HG03469 (cell line): ENCODE measurements around the gene GALNTL6.
"Not testable (repeated sequence)": the region's sequence is repeated elsewhere in the genome, so short reads cannot be mapped to it uniquely, and the experiment has no call there.

Experiments used
- ATAC-seq: cut with Tn5 transposase; IDR thresholded peaks from one replicate; pipeline ENCODE4 v1.9.1; 2021; ENCODE audit warnings: mild to moderate bottlenecking, moderate library complexity, moderate number of reproducible peaks; ENCODE audit not compliant: unreplicated experiment

Gene GALNTL6

DNA sequence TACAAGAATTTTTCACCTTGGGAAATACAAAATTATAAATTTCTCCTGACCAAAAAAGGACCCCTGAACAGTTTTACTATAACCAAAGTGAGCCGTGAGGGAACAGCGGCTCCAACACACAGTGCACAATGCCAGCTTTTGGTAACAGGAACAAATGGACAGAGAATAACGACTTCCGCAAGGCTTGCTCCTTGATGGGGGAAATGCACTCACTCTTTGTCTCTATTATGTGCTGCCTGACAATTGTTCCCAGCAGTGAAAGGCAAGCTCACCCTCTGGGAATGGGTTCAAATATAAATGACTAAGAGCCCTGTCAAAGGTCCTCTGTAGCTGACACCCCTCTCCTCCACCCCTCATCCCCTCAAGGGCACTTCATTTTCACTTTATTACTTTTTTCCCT, 1029.6 kb downstream of the GALNTL6 start:
- no peak for ATAC-seq

DNA sequence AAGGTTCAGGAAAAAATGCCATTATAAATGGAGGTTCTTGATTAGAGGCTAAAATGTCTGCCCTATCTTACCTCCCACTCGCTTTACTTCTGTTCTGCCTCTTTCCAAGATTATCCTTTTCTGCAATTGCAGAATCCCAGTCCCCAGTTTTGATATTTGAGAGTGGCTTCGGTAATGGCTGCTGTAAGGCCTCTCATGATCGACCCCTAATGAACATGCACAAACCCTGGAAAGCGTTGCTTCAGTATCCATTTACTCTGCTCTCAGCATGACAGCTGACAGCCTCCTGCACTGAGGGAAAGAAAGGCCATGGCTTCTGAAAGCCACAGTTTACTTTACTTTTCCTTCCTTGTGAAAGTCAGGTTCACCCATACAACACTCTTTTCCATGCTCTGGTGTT, 1030.0 kb downstream of the GALNTL6 start:
- no peak for ATAC-seq

DNA sequence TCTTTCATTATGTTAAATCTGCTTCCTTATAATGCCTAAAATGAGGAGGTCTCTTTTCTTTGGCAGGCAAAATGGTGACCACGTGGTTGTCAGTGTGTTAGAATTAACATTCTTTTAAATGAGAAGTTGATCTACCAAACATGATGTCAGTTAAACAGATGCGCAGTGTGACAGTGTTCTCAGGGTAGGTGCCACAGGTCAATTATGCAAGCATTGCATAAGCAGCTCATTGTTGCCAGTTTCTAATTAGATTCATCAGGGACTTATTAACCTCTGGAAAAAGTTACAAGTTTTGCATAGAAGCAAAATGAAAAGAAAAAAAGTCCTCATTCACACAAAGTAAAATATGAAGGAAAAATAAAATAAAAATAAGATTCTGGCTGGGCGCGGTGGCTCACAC, 1031.4 kb downstream of the GALNTL6 start:
- ATAC-seq, result no peak

DNA sequence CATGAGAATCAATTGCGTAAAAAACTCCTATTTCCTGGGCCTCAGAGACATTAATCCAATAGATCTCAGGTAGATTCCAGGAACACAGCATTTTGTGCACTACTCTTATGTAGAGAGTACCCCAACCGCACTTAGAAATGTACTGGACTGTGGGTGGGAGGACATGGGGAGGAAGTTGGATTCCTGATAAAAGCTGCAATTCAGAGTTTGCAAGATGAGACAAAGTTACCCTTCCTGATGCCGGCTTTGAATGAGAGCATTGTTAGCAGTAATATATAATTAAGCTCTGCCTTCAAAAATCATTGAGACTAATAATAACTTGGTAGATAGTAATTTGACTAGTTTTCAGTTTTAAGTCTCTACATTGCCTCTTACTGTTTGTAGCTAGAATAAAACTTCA, 1032.1 kb downstream of the GALNTL6 start:
- no peak for ATAC-seq

DNA sequence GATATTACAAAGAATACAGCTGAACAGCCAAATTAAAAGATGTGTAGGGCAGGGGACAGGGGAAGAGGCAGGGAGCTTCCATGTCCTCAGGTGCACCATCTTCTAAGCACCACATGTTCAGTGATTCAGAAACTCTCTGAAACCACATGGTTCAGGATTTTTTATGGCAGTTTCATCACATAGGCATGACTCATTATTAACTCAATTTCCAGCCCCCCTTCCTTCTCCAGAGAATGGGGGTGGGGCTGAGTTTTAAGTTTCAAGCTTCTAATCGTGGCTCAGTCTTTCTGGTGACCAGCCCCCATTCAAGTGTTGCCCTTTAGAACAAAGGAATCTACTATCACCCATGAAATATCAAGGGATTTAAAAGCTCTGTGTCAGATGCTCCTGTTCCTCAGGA, 1037.6 kb downstream of the GALNTL6 start:
- ATAC-seq, result no peak

DNA sequence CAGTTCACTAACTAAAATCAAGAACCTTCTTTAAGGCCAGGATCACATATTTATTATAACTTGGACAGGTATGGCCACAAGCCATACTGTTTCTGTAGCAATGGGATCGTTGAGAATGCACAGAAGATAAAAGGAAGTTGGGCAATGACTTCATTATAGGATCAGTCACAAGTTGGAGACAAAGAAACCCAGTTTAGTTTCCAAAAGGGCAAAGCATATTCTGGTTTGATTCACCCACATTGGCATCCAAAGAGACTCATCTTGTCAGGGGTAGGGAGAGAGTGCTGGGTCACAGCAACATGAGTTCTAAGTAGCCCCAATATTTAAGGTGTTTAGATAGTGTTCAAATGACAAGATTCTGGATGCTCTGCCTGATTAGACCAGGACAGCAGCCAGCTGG, 1038.3 kb downstream of the GALNTL6 start:
- no peak for ATAC-seq

DNA sequence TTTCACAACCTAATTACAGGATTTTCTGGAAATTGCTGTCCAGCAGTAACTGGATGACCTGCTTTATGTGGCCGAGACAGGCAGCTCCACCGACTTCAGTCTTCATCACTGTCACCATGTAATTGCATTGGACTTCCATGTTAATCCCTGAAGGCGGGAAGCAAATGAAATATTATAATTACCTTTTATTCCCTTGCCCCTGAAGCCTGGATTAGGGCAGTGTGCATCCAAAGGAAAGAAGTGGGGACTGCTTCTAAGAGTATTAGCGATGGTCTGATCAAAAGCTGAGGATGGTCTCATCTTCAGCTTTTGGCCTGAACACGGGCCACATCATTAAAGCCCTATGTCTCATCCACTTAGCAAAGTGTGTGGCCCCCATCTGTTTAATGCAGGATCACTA, 1043.8 kb downstream of the GALNTL6 start:
- ATAC-seq, result no peak

DNA sequence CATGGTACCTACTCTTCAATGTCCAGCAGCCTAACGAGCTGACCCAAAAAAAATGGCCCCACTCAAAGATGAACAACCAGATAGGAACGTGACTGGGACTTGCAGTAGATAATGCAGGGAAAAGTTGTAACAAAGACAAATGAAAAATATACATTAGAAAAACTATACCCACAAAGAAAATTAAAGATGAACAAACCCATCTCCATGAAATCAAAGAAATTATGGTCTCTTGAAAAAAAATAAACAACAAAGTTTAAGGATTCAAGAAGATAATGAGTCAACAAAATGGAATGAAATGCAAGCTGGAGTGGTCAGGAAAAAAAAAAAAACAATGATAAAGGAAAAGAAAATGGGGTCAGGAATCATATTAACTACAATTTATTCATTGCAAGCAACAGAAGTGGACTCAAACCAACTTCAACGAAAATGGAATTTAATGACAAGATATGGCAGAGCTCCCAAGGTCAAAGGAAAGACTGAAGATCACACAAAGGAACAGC, 1045.6 kb downstream of the GALNTL6 start:
- ATAC-seq, result no peak

DNA sequence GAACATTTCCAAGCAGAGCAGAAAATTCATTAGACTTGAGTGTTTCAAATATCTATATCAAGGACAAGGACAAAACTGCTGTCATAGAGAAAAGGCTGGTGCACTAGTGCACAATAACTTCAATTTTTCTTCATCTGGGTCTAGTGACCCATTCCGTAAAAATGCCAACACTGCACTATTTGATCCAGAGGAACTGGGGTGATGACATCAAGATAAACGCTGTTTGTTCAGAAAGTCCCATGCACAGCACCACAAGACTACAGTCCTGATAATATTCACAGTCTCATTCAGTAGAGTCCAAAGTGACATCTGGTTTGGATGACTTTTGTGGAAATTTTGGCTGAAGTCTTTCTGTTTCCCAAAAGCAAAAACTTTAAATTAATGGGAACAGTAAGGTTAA, 1051.9 kb downstream of the GALNTL6 start:
- no peak for ATAC-seq

DNA sequence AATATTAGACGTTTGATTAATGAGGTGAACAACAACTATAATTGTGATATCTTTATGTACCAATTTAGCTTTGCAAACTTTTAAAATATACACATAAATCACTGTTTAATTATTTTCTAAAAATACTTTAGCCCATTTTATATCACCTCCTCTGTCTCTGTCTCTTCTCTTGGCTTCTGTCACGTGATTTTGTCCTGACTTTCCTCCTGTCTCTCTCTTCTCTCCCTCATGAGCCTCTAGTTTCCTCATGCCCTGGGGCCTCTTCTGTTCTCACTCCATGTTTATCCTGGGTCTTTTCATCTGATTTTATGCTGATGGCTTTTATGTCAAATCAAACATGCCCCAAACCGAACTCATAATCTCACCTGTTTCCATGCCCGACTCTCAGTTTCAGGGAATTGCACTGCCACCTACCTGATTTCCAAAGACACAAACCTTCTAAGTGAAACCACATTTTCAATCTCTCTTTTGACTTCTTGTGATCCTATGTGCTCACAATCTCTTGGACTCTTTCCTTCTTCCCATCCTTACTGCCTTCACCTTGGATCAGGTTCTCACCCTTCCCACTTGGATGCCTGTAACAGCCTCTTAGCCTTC, 1052.4 kb downstream of the GALNTL6 start:
- ATAC-seq, result no peak

DNA sequence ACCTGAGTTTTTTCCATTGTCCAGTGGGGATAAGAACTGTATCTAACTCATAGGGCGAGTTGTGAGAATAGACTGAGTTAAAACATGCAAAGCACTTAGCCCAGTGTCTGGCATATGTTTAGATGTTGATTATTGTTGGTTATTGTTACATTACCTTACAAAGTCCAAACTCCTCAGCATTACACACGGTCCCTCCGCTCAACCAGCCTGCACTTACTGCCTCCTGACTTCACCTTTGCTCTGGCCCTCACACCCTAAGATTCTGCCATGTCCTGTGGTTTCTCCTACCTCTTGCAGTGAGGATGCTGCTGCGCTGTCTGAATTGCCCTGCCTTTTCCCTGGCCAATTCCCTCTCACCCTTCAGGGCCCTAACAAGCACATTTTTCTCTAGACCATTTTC, 1053.2 kb downstream of the GALNTL6 start:
- ATAC-seq, result no peak

DNA sequence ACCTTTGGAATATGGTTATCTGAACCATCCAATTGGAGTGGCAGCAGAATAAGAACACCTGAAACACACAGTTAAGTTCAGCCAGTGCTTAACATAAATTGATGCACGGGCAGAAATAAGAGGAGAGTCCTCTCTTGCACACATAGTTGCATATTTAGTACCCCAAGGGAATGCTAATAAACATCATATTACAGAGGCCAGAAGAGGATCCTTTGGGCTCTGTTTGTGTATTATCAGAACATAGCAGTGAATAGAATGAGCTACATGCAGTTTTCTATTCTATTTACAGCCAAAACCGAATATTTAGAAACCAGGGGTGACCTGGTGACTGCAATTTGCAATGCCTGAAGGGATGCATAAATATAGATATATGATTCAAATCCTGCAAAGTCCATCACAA, 1054.6 kb downstream of the GALNTL6 start:
- ATAC-seq, result no peak

DNA sequence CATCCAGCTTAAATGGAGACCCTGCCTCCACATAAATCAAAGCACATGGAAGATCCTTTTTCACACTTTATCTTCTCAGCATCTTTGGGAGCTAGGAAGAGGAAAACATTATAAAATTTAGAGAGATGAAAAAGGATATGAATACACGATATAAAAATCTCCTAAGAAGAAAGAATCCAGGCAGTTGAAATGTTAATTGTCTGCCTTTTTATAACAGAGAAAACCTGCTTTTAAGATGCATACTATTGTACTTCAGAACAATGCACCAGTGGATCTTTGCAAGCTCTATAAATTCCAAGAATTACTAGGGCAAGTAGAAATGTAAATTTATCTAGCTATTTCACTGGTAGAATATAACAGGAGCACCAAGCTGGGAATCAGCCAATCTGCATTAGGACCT, 1055.1 kb downstream of the GALNTL6 start:
- ATAC-seq, result no peak

DNA sequence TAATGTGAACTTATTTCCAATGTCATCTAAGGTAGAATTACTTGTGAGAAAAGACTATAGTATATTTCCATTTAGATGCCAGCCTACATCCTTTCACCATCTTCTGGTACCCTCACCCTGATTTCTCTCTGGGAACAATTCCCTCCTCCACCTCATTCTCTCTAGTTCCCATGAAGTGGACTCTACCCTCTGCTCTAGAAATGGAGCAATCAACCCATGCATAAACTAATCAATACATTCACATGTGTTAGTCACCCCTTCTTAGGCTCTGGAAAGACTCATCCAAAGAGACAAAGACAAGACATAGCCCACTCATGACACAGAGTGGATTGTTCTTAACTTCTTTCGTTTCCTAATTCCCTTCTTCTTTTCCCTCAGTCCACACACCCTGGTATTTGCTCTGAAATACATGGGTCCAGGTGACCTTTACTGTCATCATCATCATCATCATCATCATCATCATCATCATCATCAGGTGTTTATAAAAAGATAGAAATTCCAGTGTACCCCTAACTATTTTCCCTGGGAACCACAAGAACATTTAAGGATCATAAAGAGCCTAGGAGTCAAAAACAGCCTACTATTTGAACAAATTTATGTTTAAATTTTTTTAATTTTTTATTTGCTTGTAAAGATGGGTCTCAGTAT, 1056.5 kb downstream of the GALNTL6 start:
- ATAC-seq, result no peak

DNA sequence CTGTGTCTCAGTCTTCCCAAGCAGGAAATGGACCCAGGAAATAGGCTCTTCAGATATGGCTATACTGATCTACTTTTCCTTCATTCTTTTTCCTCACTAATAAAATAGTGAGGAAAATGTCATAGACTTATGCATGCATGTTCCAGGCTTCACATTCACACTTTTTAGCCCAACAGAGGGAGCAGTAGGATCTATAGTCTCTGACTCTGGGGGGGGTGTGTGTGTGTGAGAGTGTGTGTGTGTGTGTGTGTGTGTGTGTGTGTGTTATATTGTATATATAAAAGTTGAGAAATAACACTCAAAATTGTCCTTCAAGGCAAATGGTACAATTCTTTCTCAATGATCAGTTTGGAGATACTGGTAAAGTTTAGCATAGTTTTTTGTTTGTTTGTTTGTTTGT, 1058.2 kb downstream of the GALNTL6 start:
- no peak for ATAC-seq

DNA sequence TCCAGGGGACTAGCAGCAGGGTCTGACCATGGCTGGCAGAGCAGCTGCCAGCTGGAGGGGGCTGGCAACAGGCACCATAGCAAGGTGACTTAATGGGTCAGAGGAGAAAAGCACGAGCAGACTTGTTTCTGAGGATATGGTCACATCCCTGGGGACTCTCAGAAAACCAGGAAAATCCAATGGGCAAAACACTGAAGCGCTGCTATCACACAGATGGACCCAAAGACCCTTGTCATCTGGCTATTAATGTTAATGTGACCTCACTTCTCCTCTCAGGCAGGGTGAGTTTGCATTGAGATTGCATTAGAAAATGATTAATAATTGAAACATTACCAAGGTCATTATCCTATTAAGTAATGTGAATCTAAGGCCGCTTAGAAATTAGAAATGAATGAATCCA, 1061.7 kb downstream of the GALNTL6 start:
- no peak for ATAC-seq

DNA sequence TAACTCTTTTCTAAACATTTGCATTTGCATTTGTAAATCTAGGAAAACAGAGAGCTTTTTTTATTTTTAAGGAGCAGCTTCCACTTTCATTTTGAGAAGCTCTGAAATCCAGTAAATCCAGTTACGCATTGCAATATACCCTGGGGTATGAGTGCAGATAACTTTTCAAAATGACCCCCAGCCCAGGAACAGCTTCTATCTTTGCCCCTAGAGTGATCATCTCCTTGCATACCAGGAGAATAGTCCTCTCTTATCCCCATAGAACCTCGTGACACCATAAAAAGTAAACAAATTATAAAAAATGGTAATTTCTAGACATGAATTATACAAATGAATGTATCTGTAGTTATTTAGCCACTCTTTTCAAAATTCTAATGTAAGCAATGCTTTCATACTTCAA, 1063.2 kb downstream of the GALNTL6 start:
- ATAC-seq, result no peak

DNA sequence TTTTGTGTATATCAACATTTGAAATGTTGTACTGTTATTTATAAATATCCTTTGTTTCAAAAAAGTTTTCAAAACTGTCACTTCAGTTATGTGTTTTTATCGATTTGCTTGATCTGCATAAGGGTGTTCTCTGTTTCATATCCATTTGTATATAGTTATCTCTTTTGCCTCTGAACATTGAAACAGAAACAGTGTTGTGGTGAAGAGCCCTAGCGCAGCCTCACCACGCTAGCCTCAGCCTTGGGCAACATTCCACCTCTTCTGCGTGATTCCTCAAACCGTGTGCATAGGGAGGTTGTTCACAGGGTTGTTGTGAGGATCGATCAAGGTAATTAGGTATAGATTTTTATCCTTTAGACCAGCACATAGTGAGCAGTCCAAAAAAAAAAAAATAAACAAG, 1068.4 kb downstream of the GALNTL6 start:
- ATAC-seq, result no peak

DNA sequence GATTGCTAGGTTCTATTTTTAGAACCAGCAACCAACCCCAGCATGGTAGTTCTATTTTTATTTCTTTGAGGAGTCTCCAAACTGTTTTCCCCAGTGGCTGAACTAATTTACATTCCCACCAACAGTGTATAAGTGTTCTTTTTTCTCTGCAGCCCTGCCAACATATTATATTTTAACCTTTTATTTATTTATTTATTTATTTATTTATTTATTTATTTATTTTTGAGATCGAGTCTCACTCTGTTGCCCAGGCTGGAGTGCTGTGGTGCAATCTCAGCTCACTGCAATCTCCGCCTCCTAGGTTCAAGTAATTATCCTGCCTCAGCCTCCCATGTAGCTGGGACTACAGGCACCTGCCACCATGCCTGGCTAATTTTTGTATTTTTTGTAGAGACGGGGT, 1074.2 kb downstream of the GALNTL6 start:
- not testable (repeated sequence) for ATAC-seq

DNA sequence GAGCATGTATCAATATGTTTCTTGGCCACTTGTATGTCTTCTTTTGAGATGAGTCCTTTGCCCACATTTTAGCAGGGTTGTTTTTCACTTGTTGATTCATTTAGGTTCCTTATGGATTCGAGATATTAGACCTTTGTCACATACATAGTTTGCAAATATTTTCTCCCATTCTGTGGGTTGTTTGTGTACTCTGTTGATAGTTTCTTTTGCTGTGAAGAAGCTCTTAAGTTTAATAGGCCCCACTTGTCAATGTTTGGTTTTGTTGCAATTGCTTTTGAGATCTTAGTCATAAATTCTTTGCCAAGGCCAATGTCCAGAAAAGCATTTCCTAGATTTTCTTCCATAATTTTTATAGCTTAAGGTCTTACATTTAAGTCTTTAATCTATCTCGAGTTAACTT, 1074.8 kb downstream of the GALNTL6 start:
- no peak for ATAC-seq

DNA sequence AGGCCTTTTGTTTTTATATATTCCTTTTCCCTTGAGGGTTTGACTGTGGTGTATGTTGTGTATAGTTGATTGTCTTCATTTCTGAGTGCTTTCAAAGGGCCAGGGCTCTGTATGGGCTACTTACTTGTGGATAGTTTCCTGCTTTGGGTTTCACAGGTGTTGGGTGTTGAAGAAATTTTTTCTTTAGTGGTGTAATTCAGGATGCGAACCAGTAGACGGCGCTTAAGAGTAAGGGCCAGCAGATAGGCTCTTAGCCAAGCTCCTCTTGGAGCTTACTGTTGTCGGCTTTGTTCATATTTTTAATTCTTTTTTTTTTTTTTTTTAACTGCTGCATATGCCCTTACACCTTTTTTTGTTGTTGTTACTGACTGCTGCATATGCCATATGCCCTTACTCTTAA, 1079.1 kb downstream of the GALNTL6 start:
- no peak for ATAC-seq

DNA sequence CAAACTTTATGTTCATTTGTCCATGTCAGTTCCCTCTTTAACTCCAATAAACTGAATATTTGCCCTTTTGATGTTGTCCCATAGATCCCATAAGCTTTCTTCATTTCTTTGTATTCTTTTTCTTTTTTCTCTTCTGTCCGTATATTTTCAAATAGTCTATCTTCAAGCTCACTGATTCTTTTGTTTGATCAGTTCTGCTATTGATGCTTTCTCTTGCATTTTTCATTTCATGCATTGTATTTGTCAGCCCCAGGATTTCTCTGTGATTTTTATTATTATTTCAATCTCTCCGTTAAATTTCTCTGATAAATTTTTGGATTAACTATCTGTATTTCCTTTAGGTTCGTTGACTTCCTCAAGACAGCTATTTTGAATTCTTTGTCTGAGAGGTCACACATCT, 1082.5 kb downstream of the GALNTL6 start:
- no peak for ATAC-seq

DNA sequence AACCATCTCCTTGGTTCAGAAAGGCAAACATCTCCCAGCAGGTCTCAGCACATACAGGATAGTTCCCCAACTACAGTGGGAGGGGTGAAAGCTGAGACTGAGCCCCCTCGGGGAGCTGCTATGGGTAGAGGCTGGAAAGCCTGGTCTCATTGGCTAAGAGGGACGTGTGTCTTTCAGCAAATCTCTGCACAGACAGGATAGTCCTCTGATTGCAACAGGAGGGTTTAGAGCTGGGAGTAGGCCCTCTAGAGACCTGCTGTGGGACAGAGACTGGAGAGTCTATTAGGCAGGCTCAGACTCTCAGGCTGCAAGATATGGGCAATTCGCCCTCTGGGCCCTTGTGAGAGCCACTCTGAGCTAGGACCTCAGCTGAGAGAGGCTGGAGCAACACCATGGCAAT, 1083.8 kb downstream of the GALNTL6 start:
- no peak for ATAC-seq
